Measurements from ENCODE around the gene RFNG.

RFNG gene

DNA sequence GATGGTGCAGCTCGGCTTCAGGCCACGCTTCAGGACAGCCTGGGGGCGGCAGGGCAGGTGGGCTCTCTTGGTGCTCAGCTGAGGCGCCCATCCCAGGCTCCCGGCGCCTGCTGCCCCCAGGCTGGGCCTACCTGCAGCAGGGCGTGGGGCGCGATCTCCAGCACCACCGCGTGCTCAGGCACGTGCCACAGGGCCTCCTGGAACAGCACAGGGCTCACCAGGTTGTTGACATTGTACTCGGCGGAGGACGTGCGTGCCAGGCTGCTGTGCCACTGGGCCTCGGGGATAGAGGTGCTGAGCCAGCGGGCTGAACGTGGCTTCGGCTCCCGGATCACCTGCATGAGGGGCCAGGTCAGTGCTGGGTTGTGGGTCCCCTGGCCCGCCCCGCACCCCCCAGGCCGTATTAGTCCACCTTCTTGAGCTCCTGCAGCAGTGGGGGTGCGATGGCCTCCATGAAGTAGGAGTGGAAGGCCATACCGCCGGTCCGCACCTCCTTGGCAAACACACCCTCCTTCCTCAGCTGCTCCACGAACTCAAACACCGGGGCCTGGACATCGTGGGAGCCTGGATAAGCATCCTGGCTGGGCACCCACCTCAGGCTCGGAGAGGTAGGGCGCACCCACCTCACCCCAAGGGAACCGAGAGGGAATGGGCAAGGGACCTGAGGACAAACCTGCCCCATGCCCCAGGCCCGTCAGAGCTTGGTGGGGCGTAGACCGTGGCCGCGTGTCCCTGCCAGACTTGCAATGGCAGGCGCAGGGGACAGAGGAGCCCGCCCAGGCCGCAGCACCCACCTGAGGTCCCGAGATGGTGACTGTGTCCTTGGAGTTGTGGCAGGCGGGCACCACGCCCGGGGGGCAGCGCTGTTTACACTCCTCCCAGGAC is 37.5 kb upstream of the RFNG start:
- no peak overlapping the region for H3K9ac ChIP-seq (ENCODE audit: low read depth, low read length)
- peaks cover 98% of the 10 kb centered on the region for H3K36me3 ChIP-seq (ENCODE audit: control insufficient read depth, insufficient read depth, low read length)
- no peak overlapping the region for H3K27ac ChIP-seq (ENCODE audit: low read depth, low read length)
- no peaks in the 10 kb centered on the region for H3K27me3 ChIP-seq (ENCODE audit: control insufficient read depth, insufficient read depth, low read length)
- no peak overlapping the region for H3K4me3 ChIP-seq (ENCODE audit: low read depth, low read length)
- no peaks in the 10 kb centered on the region for H3K9me3 ChIP-seq (ENCODE audit: control insufficient read depth, insufficient read depth, low read length)
- H3K4me1 ChIP-seq (ENCODE audit: control insufficient read depth, insufficient read depth, low read length), result no peaks in the 10 kb centered on the region

- no peaks in the 10 kb centered on the region for H3K9me3 ChIP-seq (ENCODE audit: control insufficient read depth, insufficient read depth, low read length)
- no peak overlapping the region for H3K27ac ChIP-seq (ENCODE audit: low read depth, low read length)
- no peak overlapping the region for H3K9ac ChIP-seq (ENCODE audit: low read depth, low read length)
- H3K4me1 ChIP-seq (ENCODE audit: control insufficient read depth, insufficient read depth, low read length), result no peaks in the 10 kb centered on the region
- H3K4me3 ChIP-seq (ENCODE audit: low read depth, low read length), result no peak overlapping the region
- H3K27me3 ChIP-seq (ENCODE audit: control insufficient read depth, insufficient read depth, low read length), result no peaks in the 10 kb centered on the region
- peaks cover 99% of the 10 kb centered on the region for H3K36me3 ChIP-seq (ENCODE audit: control insufficient read depth, insufficient read depth, low read length)
Measured at GRCh38 chr17:82087961-82088837, 36.6 kb upstream of the RFNG start.

- Histone ChIP-seq H3K4me3 (ENCODE audit: low read depth, low read length) (no peak overlapping the region), H3K4me1 (ENCODE audit: control insufficient read depth, insufficient read depth, low read length) (no peaks in the 10 kb centered on the region), H3K27ac (ENCODE audit: low read depth, low read length) (no peak overlapping the region), H3K27me3 (ENCODE audit: control insufficient read depth, insufficient read depth, low read length) (no peaks in the 10 kb centered on the region), H3K9ac (ENCODE audit: low read depth, low read length) (no peak overlapping the region), H3K9me3 (ENCODE audit: control insufficient read depth, insufficient read depth, low read length) (no peaks in the 10 kb centered on the region), H3K36me3 (ENCODE audit: control insufficient read depth, insufficient read depth, low read length) (peaks cover 100% of the 10 kb centered on the region)
Measured at GRCh38 chr17:82086941-82087906, 35.6 kb upstream of the RFNG start.

- Histone ChIP-seq H3K9me3 (ENCODE audit: control insufficient read depth, insufficient read depth, low read length) (no peaks in the 10 kb centered on the region), H3K27me3 (ENCODE audit: control insufficient read depth, insufficient read depth, low read length) (no peaks in the 10 kb centered on the region), H3K4me3 (ENCODE audit: low read depth, low read length) (no peak overlapping the region), H3K9ac (ENCODE audit: low read depth, low read length) (no peak overlapping the region), H3K4me1 (ENCODE audit: control insufficient read depth, insufficient read depth, low read length) (no peaks in the 10 kb centered on the region), H3K36me3 (ENCODE audit: control insufficient read depth, insufficient read depth, low read length) (peaks cover 99% of the 10 kb centered on the region), H3K27ac (ENCODE audit: low read depth, low read length) (no peak overlapping the region)
Measured at GRCh38 chr17:82085931-82086764, 34.5 kb upstream of the RFNG start.

DNA sequence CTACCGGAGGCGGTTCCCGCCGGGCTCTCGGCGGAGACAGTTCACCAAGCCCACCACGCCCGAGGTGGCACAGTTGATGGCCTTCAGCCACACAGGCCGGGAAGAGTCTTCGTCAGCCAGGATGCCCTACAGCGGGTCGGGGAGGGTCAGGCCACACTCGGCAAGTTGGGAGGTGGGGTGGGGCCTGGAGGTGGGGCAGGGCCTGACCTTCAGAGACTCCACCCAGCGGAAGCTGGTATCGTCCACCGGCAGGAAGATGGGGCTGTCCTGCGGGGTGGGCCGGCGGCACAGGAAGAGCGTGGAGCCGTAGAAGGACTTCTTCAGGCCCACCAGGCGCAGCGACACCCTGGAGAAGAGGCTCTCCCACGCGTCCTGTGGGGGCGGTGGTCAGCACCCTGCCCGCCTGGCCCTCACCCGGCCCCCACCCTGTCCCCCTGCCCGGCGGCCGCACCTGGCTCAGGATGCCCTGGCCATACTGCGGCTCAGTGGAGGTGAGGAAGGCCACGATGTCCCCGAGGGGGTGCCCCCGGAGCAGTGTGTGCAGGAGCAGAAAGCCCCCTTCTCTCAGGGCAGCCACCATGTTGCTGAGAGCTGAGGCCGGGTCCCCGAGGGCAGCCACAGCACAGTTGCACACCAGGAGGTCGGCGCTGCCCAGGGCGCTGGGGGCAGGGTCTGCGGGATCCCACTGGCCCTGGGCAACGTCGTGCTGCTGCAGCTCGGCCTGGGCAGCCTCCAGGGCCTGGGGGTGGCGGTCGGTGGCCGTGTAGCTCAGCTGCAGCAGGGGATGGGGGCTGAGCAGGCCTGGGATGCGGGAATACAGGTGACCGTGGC is 33.6 kb upstream of the RFNG start:
- H3K9ac ChIP-seq (ENCODE audit: low read depth, low read length), result no peak overlapping the region
- no peaks in the 10 kb centered on the region for H3K9me3 ChIP-seq (ENCODE audit: control insufficient read depth, insufficient read depth, low read length)
- H3K27ac ChIP-seq (ENCODE audit: low read depth, low read length), result no peak overlapping the region
- H3K36me3 ChIP-seq (ENCODE audit: control insufficient read depth, insufficient read depth, low read length), result peaks cover 99% of the 10 kb centered on the region
- no peak overlapping the region for H3K4me3 ChIP-seq (ENCODE audit: low read depth, low read length)
- no peaks in the 10 kb centered on the region for H3K4me1 ChIP-seq (ENCODE audit: control insufficient read depth, insufficient read depth, low read length)
- H3K27me3 ChIP-seq (ENCODE audit: control insufficient read depth, insufficient read depth, low read length), result no peaks in the 10 kb centered on the region

GRCh38 chr17:82084373-82085030 is 32.9 kb upstream of the RFNG start:
- Histone ChIP-seq H3K4me3 (ENCODE audit: low read depth, low read length) (no peak overlapping the region), H3K4me1 (ENCODE audit: control insufficient read depth, insufficient read depth, low read length) (no peaks in the 10 kb centered on the region), H3K9ac (ENCODE audit: low read depth, low read length) (no peak overlapping the region), H3K36me3 (ENCODE audit: control insufficient read depth, insufficient read depth, low read length) (peaks cover 99% of the 10 kb centered on the region), H3K27ac (ENCODE audit: low read depth, low read length) (no peak overlapping the region), H3K9me3 (ENCODE audit: control insufficient read depth, insufficient read depth, low read length) (no peaks in the 10 kb centered on the region), H3K27me3 (ENCODE audit: control insufficient read depth, insufficient read depth, low read length) (no peaks in the 10 kb centered on the region)

- no peaks in the 10 kb centered on the region for H3K9me3 ChIP-seq (ENCODE audit: control insufficient read depth, insufficient read depth, low read length)
- H3K27me3 ChIP-seq (ENCODE audit: control insufficient read depth, insufficient read depth, low read length), result no peaks in the 10 kb centered on the region
- peaks cover 97% of the 10 kb centered on the region for H3K36me3 ChIP-seq (ENCODE audit: control insufficient read depth, insufficient read depth, low read length)
- H3K27ac ChIP-seq (ENCODE audit: low read depth, low read length), result no peak overlapping the region
- H3K4me3 ChIP-seq (ENCODE audit: low read depth, low read length), result no peak overlapping the region
- H3K4me1 ChIP-seq (ENCODE audit: control insufficient read depth, insufficient read depth, low read length), result no peaks in the 10 kb centered on the region
- no peak overlapping the region for H3K9ac ChIP-seq (ENCODE audit: low read depth, low read length)
Measured at GRCh38 chr17:82083533-82084359, 32.1 kb upstream of the RFNG start.

GRCh38 chr17:82083009-82083408 is 31.4 kb upstream of the RFNG start:
- H3K36me3 ChIP-seq (ENCODE audit: control insufficient read depth, insufficient read depth, low read length), result peaks cover 94% of the 10 kb centered on the region
- no peaks in the 10 kb centered on the region for H3K4me1 ChIP-seq (ENCODE audit: control insufficient read depth, insufficient read depth, low read length)
- H3K27ac ChIP-seq (ENCODE audit: low read depth, low read length), result no peak overlapping the region
- no peak overlapping the region for H3K9ac ChIP-seq (ENCODE audit: low read depth, low read length)
- H3K9me3 ChIP-seq (ENCODE audit: control insufficient read depth, insufficient read depth, low read length), result no peaks in the 10 kb centered on the region
- H3K4me3 ChIP-seq (ENCODE audit: low read depth, low read length), result no peak overlapping the region
- H3K27me3 ChIP-seq (ENCODE audit: control insufficient read depth, insufficient read depth, low read length), result no peaks in the 10 kb centered on the region

Measured in HUES48 (cell line).